Naive thymus-derived CD4-positive, alpha-beta T cell (primary cell): Measurements from ENCODE around the gene FUBP1. TPM values are rescaled to one million over a fixed set of nuclear protein-coding genes. Genes with fewer than 3 reads are reported as not detected.

Experiments used
- polyA plus RNA-seq, 2 donors: library from polyadenylated mRNA; unstranded; fragments of 300-500 nt; fragmentation: Illumina TruSeq; gene quantifications; one replicate each; pipeline ENCODE4 v1.2.3, GENCODE V29; 2021
- total RNA-seq, 6 experiments: library from RNA in 5 of 6; stranded (reverse) in 5 of 6; gene quantifications; 1 replicate in 5 of 6; 2 replicates in 1 of 6; pipeline ENCODE4 v1.2.3 and lab custom pipeline; 2021 to 2026

FUBP1 gene
- total and polyA plus RNA-seq, 7 experiments from 2014 or later: 58.0 to 253 (median 220) TPM

Other genes with a start within 250 kb of the FUBP1 start
- 100 to 1,000 TPM in 1 of 5 experiments, 10 to 100 TPM in 4; 54.0 to 101 (median 86.4) TPM for gene USP33, start 219.2 kb downstream of the FUBP1 start, total RNA-seq
- 10 to 100 TPM; 42.0 to 52.1 TPM for gene USP33, start 219.2 kb downstream of the FUBP1 start, polyA plus RNA-seq
- gene MIGA1, start 199.4 kb downstream of the FUBP1 start, total RNA-seq: 10 to 100 TPM; 12.1 to 23.5 (median 15.9) TPM
- gene MIGA1, start 199.4 kb downstream of the FUBP1 start, polyA plus RNA-seq: 10 to 100 TPM in 1 of 2 donors, 1 to 10 TPM in 1; 8.8 to 11.6 TPM
- gene NEXN, start 90.4 kb downstream of the FUBP1 start, total RNA-seq: 1 to 10 TPM in 2 of 5 experiments, under 1 TPM in 3; 0.48 to 2.6 (median 0.78) TPM
- 1 to 10 TPM in 1 of 2 donors, under 1 TPM in 1; 0.33 to 1.4 TPM for gene NEXN, start 90.4 kb downstream of the FUBP1 start, polyA plus RNA-seq
- gene DNAJB4, start 25.9 kb upstream of the FUBP1 start, total RNA-seq: 10 to 100 TPM; 11.4 to 20.1 (median 18.2) TPM
- 1 to 10 TPM; 5.9 to 7.2 TPM for gene DNAJB4, start 25.9 kb upstream of the FUBP1 start, polyA plus RNA-seq
- under 1 TPM in 2 of 5 experiments, not detected in 3; 0.57 to 0.60 TPM for gene GIPC2, start 66.9 kb upstream of the FUBP1 start, total RNA-seq
- under 1 TPM; 0.05 to 0.32 TPM for gene GIPC2, start 66.9 kb upstream of the FUBP1 start, polyA plus RNA-seq